ENCODE data around the gene DALRD3. TPM values are rescaled to one million over a fixed set of nuclear protein-coding genes. Genes with fewer than 3 reads are reported as not detected.
A peak's percentile ranks its signal among the peaks of the same experiment; 100 is the strongest.

DALRD3 gene
- total and polyA plus RNA-seq, 2 experiments from 2014 or later = 31.0 to 57.7 TPM

DNA sequence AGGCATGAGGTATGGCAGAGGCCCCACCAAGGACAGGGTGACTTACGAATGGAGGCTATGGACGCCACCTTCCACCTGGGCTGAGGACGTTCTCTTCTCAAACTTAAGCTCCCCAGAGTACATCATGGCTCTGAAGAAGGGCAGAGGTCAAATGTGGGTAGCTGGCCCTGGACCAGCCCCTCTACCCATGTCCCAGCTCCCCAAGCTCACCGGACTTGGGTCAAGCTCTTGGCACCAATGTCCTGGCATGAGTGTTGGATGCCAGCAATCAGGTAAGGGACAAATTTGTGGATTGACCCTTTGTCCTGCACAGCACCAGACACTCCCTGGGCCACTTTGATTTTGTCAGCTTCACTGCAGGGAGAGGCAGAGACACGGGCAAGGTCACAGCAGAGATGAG is 6.1 kb upstream of the DALRD3 start:
- peaks cover 32% of the 10 kb centered on the region for H3K79me2 ChIP-seq (replicated peaks; ENCODE audit: insufficient read depth)
- H3F3A ChIP-seq (replicated peaks; ENCODE audit: low read depth) = peaks cover 40% of the 10 kb centered on the region
- H3K9me2 ChIP-seq (ENCODE audit: insufficient read depth) = no peaks in the 10 kb centered on the region
- H3K36me3 Mint-ChIP-seq (ENCODE audit: low read depth) = peaks cover 68% of the 10 kb centered on the region
- peaks cover 37% of the 10 kb centered on the region for H3K36me3 ChIP-seq (ENCODE audit: insufficient read depth)
- no peak overlapping the region for H3K4me2 ChIP-seq
- no peak overlapping the region for H2AFZ ChIP-seq
- H3K9me3 Mint-ChIP-seq = no peaks in the 10 kb centered on the region; the same call in none of the 3 replicates
- H4K20me1 ChIP-seq (replicated peaks; ENCODE audit: insufficient read depth) = peaks cover 19% of the 10 kb centered on the region
- peaks cover 24% of the 10 kb centered on the region; the same call in 1 of the 2 replicates for H3K4me1 ChIP-seq (ENCODE audit: insufficient read depth)
- no peak overlapping the region for H3K4me3 Mint-ChIP-seq
- TF ChIP-seq STAT1 (IDR thresholded peaks at IDR 0.05; ENCODE audit: unreplicated experiment) (no peak), CREB1 (CRISPR knock-in tag; IDR thresholded peaks at IDR 0.05; ENCODE audit: low read depth) (no peak), EZH2 (IDR thresholded peaks at IDR 0.05; ENCODE audit: low read depth, unreplicated experiment) (no peak), POLR2AphosphoS5 (IDR thresholded peaks at IDR 0.05; ENCODE audit: low read depth) (no peak; the same call in 1 of the 2 replicates), ZNF114 (CRISPR knock-in tag; IDR thresholded peaks at IDR 0.05) (no peak), ZNF331 (CRISPR knock-in tag; IDR thresholded peaks at IDR 0.05; ENCODE audit: low read depth) (no peak), EZH2phosphoT487 (IDR thresholded peaks at IDR 0.05; ENCODE audit: unreplicated experiment) (no peak), JUNB (IDR thresholded peaks at IDR 0.05; ENCODE audit: unreplicated experiment) (no peak), NANOG (IDR thresholded peaks at IDR 0.05; ENCODE audit: borderline replicate concordance) (no peak)
- TF ChIP-seq, protein P1, sequence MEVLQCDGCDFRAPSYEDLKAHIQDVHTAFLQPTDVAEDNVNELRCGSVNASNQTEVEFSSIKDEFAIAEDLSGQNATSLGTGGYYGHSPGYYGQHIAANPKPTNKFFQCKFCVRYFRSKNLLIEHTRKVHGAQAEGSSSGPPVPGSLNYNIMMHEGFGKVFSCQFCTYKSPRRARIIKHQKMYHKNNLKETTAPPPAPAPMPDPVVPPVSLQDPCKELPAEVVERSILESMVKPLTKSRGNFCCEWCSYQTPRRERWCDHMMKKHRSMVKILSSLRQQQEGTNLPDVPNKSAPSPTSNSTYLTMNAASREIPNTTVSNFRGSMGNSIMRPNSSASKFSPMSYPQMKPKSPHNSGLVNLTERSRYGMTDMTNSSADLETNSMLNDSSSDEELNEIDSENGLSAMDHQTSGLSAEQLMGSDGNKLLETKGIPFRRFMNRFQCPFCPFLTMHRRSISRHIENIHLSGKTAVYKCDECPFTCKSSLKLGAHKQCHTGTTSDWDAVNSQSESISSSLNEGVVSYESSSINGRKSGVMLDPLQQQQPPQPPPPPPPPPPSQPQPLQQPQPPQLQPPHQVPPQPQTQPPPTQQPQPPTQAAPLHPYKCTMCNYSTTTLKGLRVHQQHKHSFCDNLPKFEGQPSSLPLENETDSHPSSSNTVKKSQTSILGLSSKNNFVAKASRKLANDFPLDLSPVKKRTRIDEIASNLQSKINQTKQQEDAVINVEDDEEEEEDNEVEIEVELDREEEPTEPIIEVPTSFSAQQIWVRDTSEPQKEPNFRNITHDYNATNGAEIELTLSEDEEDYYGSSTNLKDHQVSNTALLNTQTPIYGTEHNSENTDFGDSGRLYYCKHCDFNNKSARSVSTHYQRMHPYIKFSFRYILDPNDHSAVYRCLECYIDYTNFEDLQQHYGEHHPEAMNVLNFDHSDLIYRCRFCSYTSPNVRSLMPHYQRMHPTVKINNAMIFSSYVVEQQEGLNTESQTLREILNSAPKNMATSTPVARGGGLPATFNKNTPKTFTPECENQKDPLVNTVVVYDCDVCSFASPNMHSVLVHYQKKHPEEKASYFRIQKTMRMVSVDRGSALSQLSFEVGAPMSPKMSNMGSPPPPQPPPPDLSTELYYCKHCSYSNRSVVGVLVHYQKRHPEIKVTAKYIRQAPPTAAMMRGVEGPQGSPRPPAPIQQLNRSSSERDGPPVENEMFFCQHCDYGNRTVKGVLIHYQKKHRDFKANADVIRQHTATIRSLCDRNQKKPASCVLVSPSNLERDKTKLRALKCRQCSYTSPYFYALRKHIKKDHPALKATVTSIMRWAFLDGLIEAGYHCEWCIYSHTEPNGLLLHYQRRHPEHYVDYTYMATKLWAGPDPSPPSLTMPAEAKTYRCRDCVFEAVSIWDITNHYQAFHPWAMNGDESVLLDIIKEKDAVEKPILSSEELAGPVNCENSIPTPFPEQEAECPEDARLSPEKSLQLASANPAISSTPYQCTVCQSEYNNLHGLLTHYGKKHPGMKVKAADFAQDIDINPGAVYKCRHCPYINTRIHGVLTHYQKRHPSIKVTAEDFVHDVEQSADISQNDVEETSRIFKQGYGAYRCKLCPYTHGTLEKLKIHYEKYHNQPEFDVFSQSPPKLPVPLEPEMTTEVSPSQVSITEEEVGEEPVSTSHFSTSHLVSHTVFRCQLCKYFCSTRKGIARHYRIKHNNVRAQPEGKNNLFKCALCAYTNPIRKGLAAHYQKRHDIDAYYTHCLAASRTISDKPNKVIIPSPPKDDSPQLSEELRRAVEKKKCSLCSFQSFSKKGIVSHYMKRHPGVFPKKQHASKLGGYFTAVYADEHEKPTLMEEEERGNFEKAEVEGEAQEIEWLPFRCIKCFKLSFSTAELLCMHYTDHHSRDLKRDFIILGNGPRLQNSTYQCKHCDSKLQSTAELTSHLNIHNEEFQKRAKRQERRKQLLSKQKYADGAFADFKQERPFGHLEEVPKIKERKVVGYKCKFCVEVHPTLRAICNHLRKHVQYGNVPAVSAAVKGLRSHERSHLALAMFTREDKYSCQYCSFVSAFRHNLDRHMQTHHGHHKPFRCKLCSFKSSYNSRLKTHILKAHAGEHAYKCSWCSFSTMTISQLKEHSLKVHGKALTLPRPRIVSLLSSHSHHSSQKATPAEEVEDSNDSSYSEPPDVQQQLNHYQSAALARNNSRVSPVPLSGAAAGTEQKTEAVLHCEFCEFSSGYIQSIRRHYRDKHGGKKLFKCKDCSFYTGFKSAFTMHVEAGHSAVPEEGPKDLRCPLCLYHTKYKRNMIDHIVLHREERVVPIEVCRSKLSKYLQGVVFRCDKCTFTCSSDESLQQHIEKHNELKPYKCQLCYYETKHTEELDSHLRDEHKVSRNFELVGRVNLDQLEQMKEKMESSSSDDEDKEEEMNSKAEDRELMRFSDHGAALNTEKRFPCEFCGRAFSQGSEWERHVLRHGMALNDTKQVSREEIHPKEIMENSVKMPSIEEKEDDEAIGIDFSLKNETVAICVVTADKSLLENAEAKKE (CRISPR knock-in tag; IDR thresholded peaks at IDR 0.05) = no peak
- TF ChIP-seq, protein P2, sequence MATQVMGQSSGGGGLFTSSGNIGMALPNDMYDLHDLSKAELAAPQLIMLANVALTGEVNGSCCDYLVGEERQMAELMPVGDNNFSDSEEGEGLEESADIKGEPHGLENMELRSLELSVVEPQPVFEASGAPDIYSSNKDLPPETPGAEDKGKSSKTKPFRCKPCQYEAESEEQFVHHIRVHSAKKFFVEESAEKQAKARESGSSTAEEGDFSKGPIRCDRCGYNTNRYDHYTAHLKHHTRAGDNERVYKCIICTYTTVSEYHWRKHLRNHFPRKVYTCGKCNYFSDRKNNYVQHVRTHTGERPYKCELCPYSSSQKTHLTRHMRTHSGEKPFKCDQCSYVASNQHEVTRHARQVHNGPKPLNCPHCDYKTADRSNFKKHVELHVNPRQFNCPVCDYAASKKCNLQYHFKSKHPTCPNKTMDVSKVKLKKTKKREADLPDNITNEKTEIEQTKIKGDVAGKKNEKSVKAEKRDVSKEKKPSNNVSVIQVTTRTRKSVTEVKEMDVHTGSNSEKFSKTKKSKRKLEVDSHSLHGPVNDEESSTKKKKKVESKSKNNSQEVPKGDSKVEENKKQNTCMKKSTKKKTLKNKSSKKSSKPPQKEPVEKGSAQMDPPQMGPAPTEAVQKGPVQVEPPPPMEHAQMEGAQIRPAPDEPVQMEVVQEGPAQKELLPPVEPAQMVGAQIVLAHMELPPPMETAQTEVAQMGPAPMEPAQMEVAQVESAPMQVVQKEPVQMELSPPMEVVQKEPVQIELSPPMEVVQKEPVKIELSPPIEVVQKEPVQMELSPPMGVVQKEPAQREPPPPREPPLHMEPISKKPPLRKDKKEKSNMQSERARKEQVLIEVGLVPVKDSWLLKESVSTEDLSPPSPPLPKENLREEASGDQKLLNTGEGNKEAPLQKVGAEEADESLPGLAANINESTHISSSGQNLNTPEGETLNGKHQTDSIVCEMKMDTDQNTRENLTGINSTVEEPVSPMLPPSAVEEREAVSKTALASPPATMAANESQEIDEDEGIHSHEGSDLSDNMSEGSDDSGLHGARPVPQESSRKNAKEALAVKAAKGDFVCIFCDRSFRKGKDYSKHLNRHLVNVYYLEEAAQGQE (IDR thresholded peaks at IDR 0.05; ENCODE audit: unreplicated experiment) = no peak
- TF ChIP-seq, protein P3, sequence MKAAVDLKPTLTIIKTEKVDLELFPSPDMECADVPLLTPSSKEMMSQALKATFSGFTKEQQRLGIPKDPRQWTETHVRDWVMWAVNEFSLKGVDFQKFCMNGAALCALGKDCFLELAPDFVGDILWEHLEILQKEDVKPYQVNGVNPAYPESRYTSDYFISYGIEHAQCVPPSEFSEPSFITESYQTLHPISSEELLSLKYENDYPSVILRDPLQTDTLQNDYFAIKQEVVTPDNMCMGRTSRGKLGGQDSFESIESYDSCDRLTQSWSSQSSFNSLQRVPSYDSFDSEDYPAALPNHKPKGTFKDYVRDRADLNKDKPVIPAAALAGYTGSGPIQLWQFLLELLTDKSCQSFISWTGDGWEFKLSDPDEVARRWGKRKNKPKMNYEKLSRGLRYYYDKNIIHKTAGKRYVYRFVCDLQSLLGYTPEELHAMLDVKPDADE (IDR thresholded peaks at IDR 0.05) = no peak
- TF ChIP-seq, protein P4, sequence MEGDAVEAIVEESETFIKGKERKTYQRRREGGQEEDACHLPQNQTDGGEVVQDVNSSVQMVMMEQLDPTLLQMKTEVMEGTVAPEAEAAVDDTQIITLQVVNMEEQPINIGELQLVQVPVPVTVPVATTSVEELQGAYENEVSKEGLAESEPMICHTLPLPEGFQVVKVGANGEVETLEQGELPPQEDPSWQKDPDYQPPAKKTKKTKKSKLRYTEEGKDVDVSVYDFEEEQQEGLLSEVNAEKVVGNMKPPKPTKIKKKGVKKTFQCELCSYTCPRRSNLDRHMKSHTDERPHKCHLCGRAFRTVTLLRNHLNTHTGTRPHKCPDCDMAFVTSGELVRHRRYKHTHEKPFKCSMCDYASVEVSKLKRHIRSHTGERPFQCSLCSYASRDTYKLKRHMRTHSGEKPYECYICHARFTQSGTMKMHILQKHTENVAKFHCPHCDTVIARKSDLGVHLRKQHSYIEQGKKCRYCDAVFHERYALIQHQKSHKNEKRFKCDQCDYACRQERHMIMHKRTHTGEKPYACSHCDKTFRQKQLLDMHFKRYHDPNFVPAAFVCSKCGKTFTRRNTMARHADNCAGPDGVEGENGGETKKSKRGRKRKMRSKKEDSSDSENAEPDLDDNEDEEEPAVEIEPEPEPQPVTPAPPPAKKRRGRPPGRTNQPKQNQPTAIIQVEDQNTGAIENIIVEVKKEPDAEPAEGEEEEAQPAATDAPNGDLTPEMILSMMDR (conservative IDR thresholded peaks at IDR 0.05; ENCODE audit: low read depth in 2 of 2) = no peak
- no peak overlapping the region for H3K4me3 ChIP-seq
- H3K27ac ChIP-seq (ENCODE audit: low read depth) = peak overlapping the region; percentile 97; the same call in 1 of the 2 replicates
- H3K27me3 Mint-ChIP-seq (ENCODE audit: insufficient read depth, low read depth, poor library complexity) = peaks cover 37% of the 10 kb centered on the region
- H3K27ac Mint-ChIP-seq = no peak overlapping the region
- ATAC-seq = no peak
- H3K4me1 Mint-ChIP-seq = peaks cover 36% of the 10 kb centered on the region
- no peak for DNase-seq (ENCODE audit: low spot score)
- no peaks in the 10 kb centered on the region for H3K27me3 ChIP-seq (ENCODE audit: insufficient read depth)

Measured in GM23338 (cell line).